ENCODE results near the gene DOCK10. TPM values are rescaled to one million over a fixed set of nuclear protein-coding genes. Genes with fewer than 3 reads are reported as not detected.

DOCK10 gene
- total RNA-seq, 1 experiment from 2014 or later = 5.8 TPM

DNA sequence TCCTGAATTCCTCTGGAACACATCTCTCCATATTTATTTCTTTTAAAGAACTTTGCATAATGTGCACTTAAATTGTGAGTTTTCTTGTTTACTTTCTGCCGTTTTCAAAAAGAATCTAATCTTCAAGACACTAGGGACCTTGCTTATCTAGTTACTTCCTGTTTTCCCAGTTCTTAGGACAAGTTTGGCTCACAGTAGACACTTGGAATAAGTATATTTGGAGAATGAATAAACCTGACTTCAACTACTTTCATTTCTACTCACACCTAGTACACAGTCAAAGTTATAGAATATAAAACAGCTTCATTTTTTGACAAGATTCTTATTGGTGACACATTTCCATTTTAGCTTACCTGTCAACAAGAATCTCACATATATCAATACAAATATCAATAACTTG, 170.5 kb downstream of the DOCK10 start:
- Histone ChIP-seq H3K27ac (ENCODE audit: low read length) (no peak overlapping the region), H3K4me3 (ENCODE audit: low read depth in 2 of 2, low read length in 2 of 2) (no peak overlapping the region), H3K9me3 (ENCODE audit: control insufficient read depth, insufficient read depth, low read depth, low read length) (no peaks in the 10 kb centered on the region), H3K4me1 (ENCODE audit: control insufficient read depth, insufficient read depth, low read length) (no peaks in the 10 kb centered on the region), H3K36me3 (ENCODE audit: control insufficient read depth, insufficient read depth, low read length) (no peaks in the 10 kb centered on the region), H3K27me3 (ENCODE audit: control insufficient read depth, insufficient read depth, low read length) (no peaks in the 10 kb centered on the region)
- no peak for DNase-seq (ENCODE audit: low read depth, low spot score)
- ATAC-seq = no peak
- in situ Hi-C loops (cut with HindIII; ENCODE audit: low pct_unique_long_range_greater_than_20kb, low sequenced_read_pairs) = no loop called here
- no peak for TF ChIP-seq SIN3A (IDR thresholded peaks at IDR 0.05; ENCODE audit: borderline replicate concordance, insufficient read depth, low read depth, low read length)
- TF ChIP-seq, protein P1, sequence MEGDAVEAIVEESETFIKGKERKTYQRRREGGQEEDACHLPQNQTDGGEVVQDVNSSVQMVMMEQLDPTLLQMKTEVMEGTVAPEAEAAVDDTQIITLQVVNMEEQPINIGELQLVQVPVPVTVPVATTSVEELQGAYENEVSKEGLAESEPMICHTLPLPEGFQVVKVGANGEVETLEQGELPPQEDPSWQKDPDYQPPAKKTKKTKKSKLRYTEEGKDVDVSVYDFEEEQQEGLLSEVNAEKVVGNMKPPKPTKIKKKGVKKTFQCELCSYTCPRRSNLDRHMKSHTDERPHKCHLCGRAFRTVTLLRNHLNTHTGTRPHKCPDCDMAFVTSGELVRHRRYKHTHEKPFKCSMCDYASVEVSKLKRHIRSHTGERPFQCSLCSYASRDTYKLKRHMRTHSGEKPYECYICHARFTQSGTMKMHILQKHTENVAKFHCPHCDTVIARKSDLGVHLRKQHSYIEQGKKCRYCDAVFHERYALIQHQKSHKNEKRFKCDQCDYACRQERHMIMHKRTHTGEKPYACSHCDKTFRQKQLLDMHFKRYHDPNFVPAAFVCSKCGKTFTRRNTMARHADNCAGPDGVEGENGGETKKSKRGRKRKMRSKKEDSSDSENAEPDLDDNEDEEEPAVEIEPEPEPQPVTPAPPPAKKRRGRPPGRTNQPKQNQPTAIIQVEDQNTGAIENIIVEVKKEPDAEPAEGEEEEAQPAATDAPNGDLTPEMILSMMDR (IDR thresholded peaks at IDR 0.05) = no peak
- TF ChIP-seq, protein P2, sequence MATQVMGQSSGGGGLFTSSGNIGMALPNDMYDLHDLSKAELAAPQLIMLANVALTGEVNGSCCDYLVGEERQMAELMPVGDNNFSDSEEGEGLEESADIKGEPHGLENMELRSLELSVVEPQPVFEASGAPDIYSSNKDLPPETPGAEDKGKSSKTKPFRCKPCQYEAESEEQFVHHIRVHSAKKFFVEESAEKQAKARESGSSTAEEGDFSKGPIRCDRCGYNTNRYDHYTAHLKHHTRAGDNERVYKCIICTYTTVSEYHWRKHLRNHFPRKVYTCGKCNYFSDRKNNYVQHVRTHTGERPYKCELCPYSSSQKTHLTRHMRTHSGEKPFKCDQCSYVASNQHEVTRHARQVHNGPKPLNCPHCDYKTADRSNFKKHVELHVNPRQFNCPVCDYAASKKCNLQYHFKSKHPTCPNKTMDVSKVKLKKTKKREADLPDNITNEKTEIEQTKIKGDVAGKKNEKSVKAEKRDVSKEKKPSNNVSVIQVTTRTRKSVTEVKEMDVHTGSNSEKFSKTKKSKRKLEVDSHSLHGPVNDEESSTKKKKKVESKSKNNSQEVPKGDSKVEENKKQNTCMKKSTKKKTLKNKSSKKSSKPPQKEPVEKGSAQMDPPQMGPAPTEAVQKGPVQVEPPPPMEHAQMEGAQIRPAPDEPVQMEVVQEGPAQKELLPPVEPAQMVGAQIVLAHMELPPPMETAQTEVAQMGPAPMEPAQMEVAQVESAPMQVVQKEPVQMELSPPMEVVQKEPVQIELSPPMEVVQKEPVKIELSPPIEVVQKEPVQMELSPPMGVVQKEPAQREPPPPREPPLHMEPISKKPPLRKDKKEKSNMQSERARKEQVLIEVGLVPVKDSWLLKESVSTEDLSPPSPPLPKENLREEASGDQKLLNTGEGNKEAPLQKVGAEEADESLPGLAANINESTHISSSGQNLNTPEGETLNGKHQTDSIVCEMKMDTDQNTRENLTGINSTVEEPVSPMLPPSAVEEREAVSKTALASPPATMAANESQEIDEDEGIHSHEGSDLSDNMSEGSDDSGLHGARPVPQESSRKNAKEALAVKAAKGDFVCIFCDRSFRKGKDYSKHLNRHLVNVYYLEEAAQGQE (IDR thresholded peaks at IDR 0.05; ENCODE audit: insufficient read depth in 1 of 2, low read depth in 2 of 2, low read length in 1 of 2) = no peak
- no peak for TF ChIP-seq TCF7L2 (IDR thresholded peaks at IDR 0.05; ENCODE audit: low read depth, low read length)
- TF ChIP-seq POLR2AphosphoS5 (IDR thresholded peaks at IDR 0.05; ENCODE audit: low read depth, low read length) = no peak
- intact Hi-C loops (cut with micrococcal nuclease; ENCODE audit: unreplicated experiment) = no loop called here
- POLR2A ChIA-PET = no interaction called here
- BruUV-seq (replicated peaks) = no TSS peak
- CTCF ChIA-PET = no interaction called here

DNA sequence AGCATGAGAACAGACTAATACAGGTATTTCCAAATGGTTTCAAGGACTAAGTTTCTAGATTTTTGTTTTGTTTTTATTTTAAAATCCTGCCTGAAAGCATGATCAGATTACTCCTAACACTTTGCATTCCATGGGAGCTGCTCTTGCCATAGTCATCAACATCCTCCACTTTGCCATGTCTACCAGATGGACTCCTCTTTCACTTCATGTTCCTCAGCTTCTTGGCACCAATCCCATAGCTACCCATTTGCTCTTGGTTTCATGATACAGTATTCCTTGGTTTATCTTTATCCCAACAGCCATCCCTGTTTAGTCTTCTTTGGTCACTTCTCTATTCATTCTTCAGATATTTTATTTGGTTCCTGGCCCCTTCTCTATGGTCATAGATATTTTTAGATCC, 171.9 kb downstream of the DOCK10 start:
- CTCF ChIA-PET = no interaction called here
- H3K27ac ChIP-seq (ENCODE audit: low read length) = no peak overlapping the region
- ATAC-seq (no peak), DNase-seq (ENCODE audit: low read depth, low spot score) (no peak)
- H3K9me3 ChIP-seq (ENCODE audit: control insufficient read depth, insufficient read depth, low read depth, low read length) = no peaks in the 10 kb centered on the region
- H3K27me3 ChIP-seq (ENCODE audit: control insufficient read depth, insufficient read depth, low read length) = no peaks in the 10 kb centered on the region
- H3K36me3 ChIP-seq (ENCODE audit: control insufficient read depth, insufficient read depth, low read length) = no peaks in the 10 kb centered on the region
- POLR2A ChIA-PET = no interaction called here
- no peaks in the 10 kb centered on the region for H3K4me1 ChIP-seq (ENCODE audit: control insufficient read depth, insufficient read depth, low read length)
- TF ChIP-seq, protein P1 (IDR thresholded peaks at IDR 0.05) = no peak
- TF ChIP-seq, protein P2 (IDR thresholded peaks at IDR 0.05; ENCODE audit: insufficient read depth in 1 of 2, low read depth in 2 of 2, low read length in 1 of 2) = no peak
- TF ChIP-seq POLR2AphosphoS5 (IDR thresholded peaks at IDR 0.05; ENCODE audit: low read depth, low read length) (no peak), TCF7L2 (IDR thresholded peaks at IDR 0.05; ENCODE audit: low read depth, low read length) (no peak)
- in situ Hi-C loops (cut with HindIII; ENCODE audit: low pct_unique_long_range_greater_than_20kb, low sequenced_read_pairs) = no loop called here
- intact Hi-C loops (cut with micrococcal nuclease; ENCODE audit: unreplicated experiment) = no loop called here
- no TSS peak for BruUV-seq (replicated peaks)
- no peak overlapping the region for H3K4me3 ChIP-seq (ENCODE audit: low read depth in 2 of 2, low read length in 2 of 2)

Data from Panc1 (cell line).